DND-41 (cell line): ENCODE measurements around the gene PTH.

Source experiments
- ATAC-seq: fragments of 200-7000 bp; cut with Tn5 transposase; 3 replicates; pipeline ENCODE4 v1.9.1; 2021; ENCODE audit warnings: low read depth; ENCODE audit not compliant: insufficient read depth
- DNase-seq: peaks from one replicate; pipeline ENCODE4 v3.0.0-alpha.2; 2020
- H2AFZ ChIP-seq: 2 replicates; pipeline ENCODE4 v1.6.0; 2012; ENCODE audit warnings: low read depth, low read length
- H3K27ac ChIP-seq: 2 replicates; pipeline ENCODE4 v1.5.1; 2012; ENCODE audit warnings: low read length, inconsistent platforms
- H3K27me3 ChIP-seq: fragments of 200-600 bp; sonication (generic); 2 replicates; pipeline ENCODE4 v1.6.0; 2012; ENCODE audit warnings: low read length, mild to moderate bottlenecking, inconsistent platforms; ENCODE audit not compliant: insufficient read depth, poor library complexity
- H3K36me3 ChIP-seq: 2 replicates; pipeline ENCODE4 v1.5.1; 2012; ENCODE audit warnings: low read length, inconsistent platforms; ENCODE audit not compliant: insufficient read depth
- H3K4me1 ChIP-seq: 2 replicates; pipeline ENCODE4 v1.5.1; 2012; ENCODE audit warnings: mild to moderate bottlenecking, low read length; ENCODE audit not compliant: insufficient read depth
- H3K4me2 ChIP-seq: 2 replicates; pipeline ENCODE4 v1.6.0; 2012; ENCODE audit warnings: mild to moderate bottlenecking, moderate library complexity, low read length, inconsistent platforms; ENCODE audit not compliant: insufficient read depth
- H3K4me3 ChIP-seq, 2 experiments: fragments of 200-600 bp in 1 of 2; shearing (Covaris generic) in 1 of 2; 2 replicates each; pipeline ENCODE4 v1.5.1; 2012 to 2016; ENCODE audit warnings: inconsistent platforms in 2 of 2, low read length in 2 of 2, mild to moderate bottlenecking in 2 of 2, low read depth in 1 of 2, moderate library complexity in 1 of 2
- H3K79me2 ChIP-seq: 2 replicates; pipeline ENCODE4 v1.6.0; 2012; ENCODE audit warnings: low read length, inconsistent platforms; ENCODE audit not compliant: insufficient read depth
- H3K9ac ChIP-seq: 2 replicates; pipeline ENCODE4 v1.6.0; 2012; ENCODE audit warnings: low read depth, mild to moderate bottlenecking, inconsistent platforms, low read length, moderate library complexity
- H3K9me3 ChIP-seq: 2 replicates; pipeline ENCODE4 v1.5.1; 2012; ENCODE audit warnings: low read length, moderate library complexity, mild to moderate bottlenecking, inconsistent platforms; ENCODE audit not compliant: insufficient read depth, severe bottlenecking
- H4K20me1 ChIP-seq: 2 replicates; pipeline ENCODE4 v1.6.0; 2012; ENCODE audit warnings: low read length; ENCODE audit not compliant: insufficient read depth
- EZH2 ChIP-seq: IDR thresholded peaks from 3 replicates; pipeline ENCODE4 v1.6.1; 2012; ENCODE audit warnings: borderline replicate concordance, low read depth, mild to moderate bottlenecking, moderate library complexity, low read length, inconsistent platforms; ENCODE audit not compliant: severe bottlenecking
- TF ChIP-seq, protein P1 (sequence below): IDR thresholded peaks from 2 replicates; pipeline ENCODE4 v1.5.1; 2012; ENCODE audit warnings: borderline replicate concordance, low read length, moderate library complexity, mild to moderate bottlenecking; ENCODE audit not compliant: poor library complexity, severe bottlenecking; ENCODE audit errors: extremely low read depth

Gene PTH

DNA sequence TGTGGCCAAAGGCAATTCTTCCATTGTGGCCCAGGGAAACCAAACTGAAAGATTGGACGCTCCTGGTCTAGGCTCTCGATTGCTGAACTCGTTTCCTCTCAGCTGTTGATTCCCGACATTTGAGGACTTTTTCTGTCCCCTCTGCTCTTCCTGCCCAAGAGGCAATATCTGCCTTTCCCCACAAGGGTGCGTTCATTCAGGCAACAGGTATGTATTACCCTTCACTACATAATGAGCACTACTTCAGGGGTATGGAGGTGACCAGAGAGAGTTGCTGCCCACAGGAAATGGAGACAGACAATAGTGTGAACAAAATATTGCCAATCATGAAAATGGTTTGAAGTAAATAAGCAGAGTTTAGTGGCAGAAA lies 8.2 kb downstream of the PTH start:
- Histone ChIP-seq H3K9me3 (no peaks in the 10 kb centered on the region), H3K27ac (no peak overlapping the region), H3K4me3 (no peak overlapping the region), H3K79me2 (no peaks in the 10 kb centered on the region), H3K4me2 (no peak overlapping the region), H3K9ac (no peak overlapping the region), H4K20me1 (no peaks in the 10 kb centered on the region), H3K27me3 (peaks cover 11% of the 10 kb centered on the region), H2AFZ (no peak overlapping the region), H3K36me3 (no peaks in the 10 kb centered on the region), H3K4me1 (no peaks in the 10 kb centered on the region)
- ATAC-seq (no peak), DNase-seq (no peak)
- no peak for TF ChIP-seq EZH2
- TF ChIP-seq, protein P1, sequence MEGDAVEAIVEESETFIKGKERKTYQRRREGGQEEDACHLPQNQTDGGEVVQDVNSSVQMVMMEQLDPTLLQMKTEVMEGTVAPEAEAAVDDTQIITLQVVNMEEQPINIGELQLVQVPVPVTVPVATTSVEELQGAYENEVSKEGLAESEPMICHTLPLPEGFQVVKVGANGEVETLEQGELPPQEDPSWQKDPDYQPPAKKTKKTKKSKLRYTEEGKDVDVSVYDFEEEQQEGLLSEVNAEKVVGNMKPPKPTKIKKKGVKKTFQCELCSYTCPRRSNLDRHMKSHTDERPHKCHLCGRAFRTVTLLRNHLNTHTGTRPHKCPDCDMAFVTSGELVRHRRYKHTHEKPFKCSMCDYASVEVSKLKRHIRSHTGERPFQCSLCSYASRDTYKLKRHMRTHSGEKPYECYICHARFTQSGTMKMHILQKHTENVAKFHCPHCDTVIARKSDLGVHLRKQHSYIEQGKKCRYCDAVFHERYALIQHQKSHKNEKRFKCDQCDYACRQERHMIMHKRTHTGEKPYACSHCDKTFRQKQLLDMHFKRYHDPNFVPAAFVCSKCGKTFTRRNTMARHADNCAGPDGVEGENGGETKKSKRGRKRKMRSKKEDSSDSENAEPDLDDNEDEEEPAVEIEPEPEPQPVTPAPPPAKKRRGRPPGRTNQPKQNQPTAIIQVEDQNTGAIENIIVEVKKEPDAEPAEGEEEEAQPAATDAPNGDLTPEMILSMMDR: peak; percentile 21

DNA sequence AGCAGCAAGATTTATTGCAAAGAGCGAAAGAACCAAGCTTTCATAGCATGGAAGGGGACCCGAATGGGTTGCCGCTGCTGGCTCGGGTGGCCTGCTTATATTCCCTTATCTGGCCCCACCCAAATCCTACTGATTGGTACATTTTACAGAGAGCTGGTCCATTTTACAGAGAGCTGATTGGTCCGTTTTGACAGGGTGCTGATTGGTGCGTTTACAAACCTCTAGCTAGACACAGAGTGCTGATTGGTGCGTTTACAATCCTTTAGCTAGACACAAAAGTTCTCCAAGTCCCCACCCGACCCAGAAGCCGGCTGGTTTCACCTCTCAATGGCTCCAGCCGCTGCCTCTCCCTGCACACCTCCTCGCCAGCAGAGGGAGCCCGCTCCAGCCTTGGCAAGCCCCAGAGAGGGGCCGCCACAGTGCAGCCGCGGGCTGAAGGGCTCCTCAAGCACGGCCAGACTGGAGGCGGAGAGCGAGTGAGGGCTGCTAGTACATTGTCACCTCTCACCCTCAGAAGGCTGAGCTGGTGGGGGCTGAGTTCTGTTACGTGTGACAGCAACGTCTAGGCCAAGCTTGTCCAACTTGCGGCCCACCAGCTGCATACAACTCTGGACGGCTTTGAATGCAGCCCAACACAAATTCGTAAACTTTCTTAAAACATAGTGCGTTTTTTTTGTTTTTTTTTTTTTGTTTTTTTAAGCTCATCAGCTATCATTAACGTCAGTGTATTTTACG lies 8.7 kb downstream of the PTH start:
- H3K4me1 ChIP-seq: no peaks in the 10 kb centered on the region
- peak; percentile 58; the same call in 2 of the 3 replicates for ATAC-seq
- H3K79me2 ChIP-seq: no peaks in the 10 kb centered on the region
- H2AFZ ChIP-seq: no peak overlapping the region
- peak; percentile 24 for DNase-seq
- H3K4me2 ChIP-seq: no peak overlapping the region
- H3K36me3 ChIP-seq: no peaks in the 10 kb centered on the region
- H3K9ac ChIP-seq: no peak overlapping the region
- TF ChIP-seq, protein P1: peak; percentile 52
- TF ChIP-seq EZH2: no peak
- H4K20me1 ChIP-seq: no peaks in the 10 kb centered on the region
- peaks cover 6% of the 10 kb centered on the region for H3K27me3 ChIP-seq
- no peak overlapping the region for H3K27ac ChIP-seq
- no peak overlapping the region for H3K4me3 ChIP-seq
- no peaks in the 10 kb centered on the region for H3K9me3 ChIP-seq

DNA sequence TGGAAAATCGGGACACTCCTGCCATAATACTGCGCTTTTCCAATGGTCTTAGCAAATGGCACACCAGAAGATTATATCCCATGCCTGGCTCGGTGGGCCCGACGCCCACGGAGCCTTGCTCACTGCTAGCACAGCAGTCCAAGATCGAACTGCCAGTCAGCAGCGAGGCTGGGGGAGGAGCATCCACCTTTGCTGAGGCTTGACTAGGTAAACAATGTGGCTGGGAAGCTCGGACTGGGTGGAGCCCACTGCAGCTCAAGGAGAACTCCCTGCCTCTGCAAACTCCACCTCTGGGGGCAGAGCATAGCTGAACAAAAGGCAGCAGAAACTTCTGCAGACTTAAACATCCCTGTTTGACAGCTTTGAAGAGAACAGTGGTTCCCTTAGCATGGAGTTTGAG lies 15.6 kb downstream of the PTH start:
- Histone ChIP-seq H3K4me2 (no peak overlapping the region), H3K9me3 (no peaks in the 10 kb centered on the region), H3K79me2 (no peaks in the 10 kb centered on the region), H3K4me1 (no peaks in the 10 kb centered on the region), H3K27ac (no peak overlapping the region), H4K20me1 (no peaks in the 10 kb centered on the region), H3K27me3 (no peaks in the 10 kb centered on the region), H3K4me3 (no peak overlapping the region), H3K9ac (no peak overlapping the region), H3K36me3 (no peaks in the 10 kb centered on the region), H2AFZ (no peak overlapping the region)
- DNase-seq (no peak), ATAC-seq (no peak)
- no peak for TF ChIP-seq EZH2
- TF ChIP-seq, protein P1: no peak

DNA sequence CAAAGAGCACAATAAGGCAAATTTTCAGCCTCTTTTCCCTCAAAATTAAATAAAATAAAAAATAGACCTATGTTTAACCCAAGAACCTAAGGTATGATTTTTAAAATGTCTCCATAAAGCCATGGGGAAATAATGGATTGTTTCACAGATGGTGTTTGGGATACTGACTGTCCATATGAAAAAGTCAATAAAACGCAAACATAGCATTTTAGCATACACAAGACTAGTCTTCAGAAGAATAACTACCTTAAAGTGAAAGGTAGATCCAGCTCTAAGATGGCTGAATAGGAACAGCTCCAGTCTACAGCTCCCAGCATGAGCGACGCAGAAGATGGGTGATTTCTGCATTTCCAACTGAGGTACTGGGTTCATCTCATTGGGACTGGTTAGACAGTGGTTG lies 16.1 kb downstream of the PTH start:
- H3K4me2 ChIP-seq: no peak overlapping the region
- H3K27me3 ChIP-seq: no peaks in the 10 kb centered on the region
- no peaks in the 10 kb centered on the region for H4K20me1 ChIP-seq
- no peak overlapping the region for H3K4me3 ChIP-seq
- H3K9me3 ChIP-seq: no peaks in the 10 kb centered on the region
- no peak overlapping the region for H3K27ac ChIP-seq
- no peak overlapping the region for H3K9ac ChIP-seq
- DNase-seq (no peak), ATAC-seq (no peak)
- H3K79me2 ChIP-seq: no peaks in the 10 kb centered on the region
- TF ChIP-seq EZH2: no peak
- TF ChIP-seq, protein P1: no peak
- no peak overlapping the region for H2AFZ ChIP-seq
- no peaks in the 10 kb centered on the region for H3K36me3 ChIP-seq
- no peaks in the 10 kb centered on the region for H3K4me1 ChIP-seq
